Ramos (cell line): ENCODE measurements around the gene FXYD7.

Experiments
- in situ Hi-C: fragments of 300-500 bp; cut with MboI; formaldehyde crosslinking; loops from one replicate; pipeline ENCODE4 v1.14.3; 2022; ENCODE audit warnings: low sequenced_read_pairs; ENCODE audit not compliant: unreplicated experiment

FXYD7 gene

DNA sequence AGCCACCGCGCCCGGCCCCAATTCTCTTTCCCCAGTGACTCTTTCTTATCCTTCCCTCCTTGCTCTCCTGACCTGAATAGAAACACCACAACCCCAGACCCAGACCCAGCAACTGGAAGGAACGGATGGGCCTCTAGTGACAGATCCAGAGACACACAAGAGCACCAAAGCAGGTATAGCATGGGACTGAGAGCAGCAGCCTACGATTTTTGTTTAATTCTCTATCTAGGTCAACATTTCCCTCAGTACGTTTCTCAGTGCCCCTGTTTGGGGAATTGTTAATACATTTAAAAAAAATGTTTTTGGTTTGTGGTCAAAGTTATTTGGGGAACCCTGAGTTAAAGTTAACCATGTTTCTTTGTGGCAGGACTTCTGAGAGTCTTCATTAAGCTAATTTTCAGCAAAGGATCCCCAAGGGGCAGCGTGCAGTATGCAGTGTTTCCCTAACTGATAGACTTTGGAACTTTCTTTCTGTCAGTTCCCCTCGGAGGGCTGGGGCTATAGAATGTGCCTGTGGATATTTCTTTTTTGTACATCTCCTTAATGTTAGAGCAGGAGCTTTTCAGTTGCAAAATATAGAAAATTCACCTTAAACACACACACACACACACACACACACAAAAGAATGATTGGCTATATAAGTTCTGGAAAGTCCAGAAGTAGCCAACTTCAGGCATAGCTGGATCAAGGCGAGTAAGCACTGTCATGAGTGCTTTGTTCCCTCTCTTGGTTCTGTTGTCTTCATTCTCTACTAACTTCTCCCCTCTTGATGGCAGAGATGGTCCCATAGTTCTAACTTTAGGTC is 17.8 kb downstream of the FXYD7 start:
- in situ Hi-C loops, result no loop called here

DNA sequence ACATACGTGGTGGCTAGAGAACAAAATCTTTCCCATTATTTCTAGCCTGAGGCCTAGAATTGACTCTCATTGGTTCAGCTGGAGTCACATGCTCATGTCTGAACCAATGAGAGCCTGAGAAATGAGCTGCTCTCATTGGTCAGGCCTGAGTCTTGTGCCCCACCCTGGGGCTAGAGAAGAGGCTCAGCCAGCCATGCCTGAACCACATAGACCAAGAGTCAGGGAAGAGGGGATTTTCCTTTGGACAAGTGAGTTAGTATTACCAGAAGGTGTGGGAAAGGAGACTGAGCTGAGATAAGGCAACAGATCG is 18.3 kb downstream of the FXYD7 start:
- in situ Hi-C loops, result no loop called here

DNA sequence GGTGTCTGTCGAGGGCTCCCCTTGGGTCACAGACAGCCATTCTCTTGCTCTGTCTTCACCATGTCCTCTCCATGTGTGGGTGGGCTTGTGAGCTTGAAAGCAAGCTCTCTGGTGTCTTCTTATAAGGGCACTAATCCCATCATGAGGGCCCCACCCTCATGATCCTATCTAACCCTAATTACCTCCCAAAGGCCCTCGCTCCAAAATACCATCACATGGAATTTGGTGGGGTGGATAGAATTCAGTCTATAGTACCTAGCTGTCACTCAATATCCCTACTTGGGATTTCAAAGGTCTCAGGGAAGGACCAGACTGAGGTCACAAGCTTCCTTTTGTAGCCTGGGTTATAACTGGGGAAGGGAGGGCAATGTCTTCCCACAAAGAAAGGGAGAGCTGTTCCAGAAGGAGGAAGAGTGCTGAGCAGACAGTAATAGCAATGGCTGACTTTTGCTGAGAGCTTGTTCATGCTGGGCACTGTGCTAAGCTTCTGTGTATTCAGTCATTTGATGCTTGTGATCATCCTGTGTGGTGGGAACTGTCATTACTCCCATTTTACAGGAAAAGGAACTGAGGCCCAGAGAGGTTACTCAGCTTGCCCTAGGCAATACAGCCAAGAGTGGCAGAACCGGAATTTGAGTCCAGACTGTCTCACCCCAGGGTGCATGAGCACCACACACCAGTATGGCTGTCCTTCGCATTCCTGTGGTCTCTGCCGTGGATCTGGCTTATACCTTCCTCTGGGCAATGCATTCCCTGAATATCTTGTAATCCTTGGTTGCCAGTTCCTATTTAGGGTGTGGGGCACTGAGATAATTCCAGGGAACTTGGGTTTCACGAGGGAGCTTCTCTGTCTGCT is 19.6 kb downstream of the FXYD7 start:
- in situ Hi-C loops, result no loop called here

DNA sequence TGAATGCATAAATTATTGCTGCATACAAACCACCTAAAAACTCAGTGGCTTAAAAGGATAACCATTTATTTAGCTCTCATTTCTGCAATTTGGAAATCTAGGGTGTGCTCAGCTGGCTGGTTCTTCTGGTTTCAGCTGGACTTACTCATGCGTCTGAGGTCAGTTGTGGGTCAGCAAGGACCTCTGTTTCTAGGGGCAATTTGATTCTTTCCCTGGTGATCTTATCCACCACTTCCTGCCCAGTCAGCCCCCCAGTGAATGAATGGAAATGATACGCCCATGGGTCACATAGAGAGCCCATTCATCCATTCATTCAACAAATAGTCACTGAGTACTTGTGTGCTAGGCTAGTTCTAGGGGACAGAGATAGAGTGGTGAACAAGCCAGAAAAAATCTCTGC is 21.4 kb downstream of the FXYD7 start:
- in situ Hi-C loops, result no loop called here

DNA sequence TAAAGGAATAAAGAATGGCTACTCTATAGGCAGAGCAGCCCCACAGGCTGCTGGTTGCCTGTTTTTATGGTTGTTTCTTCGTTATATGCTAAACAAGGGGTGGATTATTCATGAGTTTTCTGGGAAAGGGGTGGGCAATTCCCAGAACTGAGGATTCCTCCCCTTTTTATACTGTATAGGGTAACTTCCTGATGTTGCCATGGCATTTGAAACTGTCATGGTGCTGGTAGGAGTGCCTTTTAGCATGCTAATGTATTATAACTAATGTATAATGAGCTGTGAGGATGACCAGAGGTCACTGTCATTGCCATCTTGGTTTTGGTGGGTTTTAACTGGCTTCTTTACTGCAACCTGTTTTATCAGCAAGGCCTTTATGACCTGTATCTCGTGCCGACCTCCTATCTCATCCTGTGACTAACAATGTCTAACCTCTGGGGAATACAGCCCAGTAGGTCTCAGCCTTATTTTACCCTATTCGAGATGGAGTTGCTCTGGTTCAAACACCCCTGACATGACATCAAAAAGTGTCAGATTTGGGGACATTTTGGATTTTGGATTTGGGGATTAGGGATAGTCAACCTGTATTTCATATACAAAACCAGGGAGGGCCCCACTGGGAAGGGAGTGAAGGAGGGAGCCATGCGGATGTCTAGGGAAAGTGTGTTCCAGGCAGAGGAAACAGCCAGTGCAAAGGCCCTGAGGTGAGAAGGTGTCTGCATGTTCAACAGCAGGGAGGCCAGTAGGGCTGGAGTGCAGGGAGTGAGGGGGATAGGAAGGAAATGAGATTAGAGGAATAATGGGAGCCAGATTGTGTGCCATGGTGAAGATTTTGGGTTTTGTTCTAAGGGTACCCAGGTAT is 22.4 kb downstream of the FXYD7 start:
- in situ Hi-C loops, result no loop called here

DNA sequence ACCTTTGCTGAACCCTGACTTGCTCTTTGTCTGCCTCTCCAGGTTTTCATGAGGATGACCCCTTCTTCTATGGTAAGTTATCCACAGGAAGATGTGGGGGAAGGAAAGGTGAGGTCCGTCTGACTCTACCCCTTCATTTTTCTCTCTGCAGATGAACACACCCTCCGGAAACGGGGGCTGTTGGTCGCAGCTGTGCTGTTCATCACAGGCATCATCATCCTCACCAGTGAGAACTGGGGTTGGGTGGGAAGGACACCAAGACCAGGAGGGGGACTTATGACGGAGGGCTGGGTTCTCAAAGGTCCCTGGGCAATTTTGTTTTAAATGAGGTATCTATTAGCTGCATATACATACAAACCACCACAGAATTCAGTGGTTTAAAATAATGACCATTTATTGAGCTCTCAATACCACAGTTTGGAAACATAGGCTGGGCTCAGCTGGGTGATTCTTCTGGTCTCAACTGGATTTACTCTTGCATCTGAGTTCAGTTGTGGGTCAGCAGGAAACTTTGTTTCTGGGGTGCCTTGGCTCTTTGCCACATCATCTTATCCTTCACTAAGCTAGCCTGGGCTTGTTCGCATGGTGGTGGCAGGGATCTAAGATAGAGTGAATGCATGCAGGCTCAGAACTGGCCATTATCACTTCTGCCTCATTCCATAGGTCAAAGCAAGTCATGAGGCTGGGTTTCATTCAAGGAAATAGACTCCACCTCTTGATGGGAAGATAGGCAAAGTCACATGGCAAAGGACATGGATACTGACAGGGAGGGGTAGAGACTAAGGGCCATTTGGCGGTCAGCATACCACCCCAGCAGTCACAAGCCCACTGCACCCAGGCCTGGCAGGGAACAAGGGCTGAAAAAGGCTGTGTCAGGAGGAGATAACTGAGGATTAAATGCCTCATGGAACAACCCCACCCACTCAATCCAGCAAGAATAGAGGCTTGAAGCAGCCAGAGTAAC is 23.3 kb downstream of the FXYD7 start:
- in situ Hi-C loops, result no loop called here

DNA sequence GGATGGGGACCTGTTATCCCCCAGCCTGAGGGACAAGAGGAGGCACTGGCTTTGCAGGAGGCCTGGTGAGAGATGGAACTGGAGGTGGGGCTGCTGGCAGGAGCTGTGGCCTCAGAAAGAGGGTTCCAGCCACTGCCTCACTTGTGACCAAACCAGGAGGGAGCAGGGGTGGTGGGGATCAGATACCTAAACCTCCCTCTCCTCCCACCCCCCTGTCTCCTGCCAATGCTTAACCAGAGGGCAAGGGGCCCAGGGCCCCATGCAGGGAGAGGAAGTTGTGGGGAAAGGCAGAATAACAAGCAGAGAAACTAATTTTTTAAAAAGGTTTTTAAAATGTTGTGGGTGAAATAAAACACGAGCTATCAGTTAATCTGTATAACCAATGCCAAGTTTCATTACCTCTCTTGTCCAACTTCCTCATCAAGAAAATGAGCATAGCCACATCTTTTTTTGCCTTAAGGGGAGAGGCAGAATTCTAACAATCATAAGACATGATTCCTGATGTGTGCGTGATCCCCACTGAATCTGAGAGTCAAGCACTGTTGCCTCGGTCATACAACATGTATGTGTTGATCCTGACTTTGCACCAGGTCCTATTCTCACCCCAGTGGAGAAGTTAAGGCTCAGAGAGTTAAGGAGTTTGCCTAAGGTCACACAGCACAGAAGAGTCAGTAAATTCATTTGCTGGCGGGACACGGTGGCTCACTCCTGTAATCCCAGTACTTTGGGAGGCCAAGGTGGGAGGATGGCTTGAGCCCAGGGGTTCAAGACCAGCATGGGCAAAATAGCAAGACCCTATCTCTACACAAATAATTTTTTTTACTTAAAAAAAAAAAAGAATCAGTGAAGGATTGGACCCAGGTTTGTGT is 24.4 kb downstream of the FXYD7 start:
- in situ Hi-C loops, result no loop called here

DNA sequence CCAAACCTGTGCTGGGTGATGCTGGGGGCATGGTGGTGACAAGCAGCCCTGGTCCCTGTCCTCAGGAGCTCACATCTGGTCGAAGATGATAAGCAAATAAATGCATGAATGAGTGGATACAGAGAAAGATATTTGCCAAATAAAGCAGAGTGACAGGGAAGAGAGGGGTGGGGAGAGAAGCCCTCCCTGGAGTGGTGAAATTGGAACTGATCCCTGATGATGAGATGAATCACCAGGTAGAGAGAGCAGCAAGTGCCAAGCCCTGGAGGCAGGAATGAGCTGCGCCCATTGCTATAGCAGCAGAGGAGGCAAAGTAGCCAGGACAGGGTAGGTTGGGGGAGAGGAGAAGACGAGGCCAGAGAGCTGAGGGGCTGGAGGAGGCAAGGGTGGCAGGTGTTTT is 25.1 kb downstream of the FXYD7 start:
- in situ Hi-C loops, result no loop called here

DNA sequence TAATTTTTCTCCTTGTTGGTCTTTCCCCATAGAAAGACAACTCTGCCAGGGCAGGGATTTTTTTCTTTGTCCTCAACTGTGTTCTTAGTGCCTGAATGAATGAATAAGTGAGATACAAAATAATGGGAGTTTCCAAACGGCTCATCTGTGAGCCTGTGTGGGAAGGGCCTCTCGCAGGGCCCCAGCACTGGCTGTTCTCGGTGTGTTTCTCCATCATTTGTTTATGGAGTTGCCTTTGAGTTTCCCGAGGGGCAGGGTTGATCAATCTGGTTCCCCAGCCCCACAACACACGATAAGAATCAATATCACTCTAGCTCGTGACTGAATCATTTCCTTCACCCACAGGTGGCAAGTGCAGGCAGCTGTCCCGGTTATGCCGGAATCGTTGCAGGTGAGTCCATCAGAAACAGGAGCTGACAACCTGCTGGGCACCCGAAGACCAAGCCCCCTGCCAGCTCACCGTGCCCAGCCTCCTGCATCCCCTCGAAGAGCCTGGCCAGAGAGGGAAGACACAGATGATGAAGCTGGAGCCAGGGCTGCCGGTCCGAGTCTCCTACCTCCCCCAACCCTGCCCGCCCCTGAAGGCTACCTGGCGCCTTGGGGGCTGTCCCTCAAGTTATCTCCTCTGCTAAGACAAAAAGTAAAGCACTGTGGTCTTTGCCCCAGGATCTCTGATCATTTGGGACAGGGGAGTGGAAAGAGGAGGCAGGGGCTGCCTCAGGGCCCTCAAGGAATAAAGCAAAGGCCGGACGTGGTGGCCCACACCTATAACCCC is 26.4 kb downstream of the FXYD7 start:
- in situ Hi-C loops, result no loop called here

DNA sequence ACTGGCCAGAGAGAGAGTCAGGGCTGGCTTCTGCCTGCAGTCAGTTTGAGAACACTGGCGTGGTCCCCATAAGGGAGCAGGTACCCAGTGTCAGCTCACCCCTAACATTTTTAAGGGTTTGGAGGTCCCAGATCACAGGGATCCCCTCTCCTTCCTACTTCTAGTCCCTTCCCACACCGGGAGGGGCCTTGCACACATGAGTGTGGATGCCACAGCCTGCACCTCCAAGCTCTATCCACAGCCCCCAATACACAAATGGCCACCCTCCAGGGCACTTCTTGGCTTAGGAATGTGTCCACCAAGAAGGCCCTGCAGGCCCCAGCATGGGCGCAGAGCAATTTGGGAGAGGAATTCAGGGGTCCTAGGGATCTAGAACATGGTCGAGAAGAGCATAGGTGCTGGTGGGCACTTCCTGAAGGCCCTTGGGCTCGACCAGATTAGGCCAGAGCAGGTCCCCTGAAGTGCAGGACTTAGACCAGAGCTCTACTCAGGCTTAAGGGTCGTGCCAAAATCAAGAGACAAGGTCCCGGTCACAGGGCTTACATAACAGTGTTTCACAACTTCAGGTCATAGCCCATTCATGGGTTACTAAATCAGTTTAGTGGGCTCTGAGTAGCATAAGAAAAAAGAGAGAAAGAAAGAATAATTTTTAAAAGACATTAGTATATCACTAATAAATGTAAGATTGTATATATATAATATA is 27.5 kb downstream of the FXYD7 start:
- in situ Hi-C loops, result no loop called here

DNA sequence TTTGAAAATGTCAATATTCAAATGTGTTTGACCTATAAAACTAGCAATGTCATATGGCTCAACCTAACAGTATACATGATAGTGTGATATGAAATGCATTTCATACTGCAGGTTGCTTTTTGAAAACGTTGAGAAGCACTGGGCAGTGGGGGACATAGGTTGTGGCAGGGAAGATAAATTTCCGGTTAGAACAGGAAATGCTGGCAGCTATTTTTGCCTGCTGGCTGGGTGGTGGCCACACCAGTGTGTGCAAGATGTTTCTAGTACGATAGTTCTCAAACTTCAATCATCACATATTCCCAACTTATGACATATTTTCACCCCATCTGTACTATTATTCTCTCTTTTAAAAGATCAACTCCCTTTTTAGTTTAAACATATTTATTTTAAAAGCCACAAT is 28.7 kb downstream of the FXYD7 start:
- in situ Hi-C loops, result no loop called here

DNA sequence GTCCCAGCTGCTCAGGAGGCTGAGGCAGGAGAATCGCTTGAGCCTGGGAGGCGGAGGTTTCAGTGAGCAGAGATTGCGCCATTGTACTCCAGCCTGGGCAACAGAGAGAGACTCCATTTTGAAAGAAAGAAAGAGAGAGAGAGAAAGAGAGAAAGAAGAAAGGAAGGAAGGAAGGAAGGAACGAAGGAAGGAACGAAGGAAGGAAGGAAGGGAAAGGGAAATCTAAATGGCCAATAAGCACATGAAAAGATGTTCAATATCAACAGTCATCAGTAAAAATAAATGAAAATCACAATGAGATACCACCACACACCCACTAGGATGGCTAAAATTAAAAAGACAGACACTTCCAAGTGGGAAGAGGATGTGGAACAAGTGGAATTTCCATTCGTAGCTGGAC is 31.2 kb downstream of the FXYD7 start:
- in situ Hi-C loops, result no loop called here

DNA sequence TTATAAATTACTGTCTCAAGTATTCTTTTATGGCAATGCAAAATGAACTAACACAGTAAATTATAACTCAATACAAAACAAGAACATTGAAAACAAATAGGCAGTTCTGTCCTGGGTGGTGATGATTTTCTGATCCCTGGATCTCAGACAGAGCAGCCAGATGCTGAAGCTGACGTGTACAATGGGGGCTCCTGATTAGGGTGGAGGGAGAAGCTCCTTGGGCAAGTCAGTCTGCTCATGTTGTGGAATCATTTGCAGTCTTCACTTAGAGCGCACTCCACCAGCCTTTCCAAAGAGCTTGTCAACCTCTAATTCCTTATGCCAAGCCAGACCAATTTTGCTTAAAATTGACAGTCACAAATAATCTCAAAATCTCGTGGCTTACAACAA is 33.1 kb downstream of the FXYD7 start:
- in situ Hi-C loops, result no loop called here

DNA sequence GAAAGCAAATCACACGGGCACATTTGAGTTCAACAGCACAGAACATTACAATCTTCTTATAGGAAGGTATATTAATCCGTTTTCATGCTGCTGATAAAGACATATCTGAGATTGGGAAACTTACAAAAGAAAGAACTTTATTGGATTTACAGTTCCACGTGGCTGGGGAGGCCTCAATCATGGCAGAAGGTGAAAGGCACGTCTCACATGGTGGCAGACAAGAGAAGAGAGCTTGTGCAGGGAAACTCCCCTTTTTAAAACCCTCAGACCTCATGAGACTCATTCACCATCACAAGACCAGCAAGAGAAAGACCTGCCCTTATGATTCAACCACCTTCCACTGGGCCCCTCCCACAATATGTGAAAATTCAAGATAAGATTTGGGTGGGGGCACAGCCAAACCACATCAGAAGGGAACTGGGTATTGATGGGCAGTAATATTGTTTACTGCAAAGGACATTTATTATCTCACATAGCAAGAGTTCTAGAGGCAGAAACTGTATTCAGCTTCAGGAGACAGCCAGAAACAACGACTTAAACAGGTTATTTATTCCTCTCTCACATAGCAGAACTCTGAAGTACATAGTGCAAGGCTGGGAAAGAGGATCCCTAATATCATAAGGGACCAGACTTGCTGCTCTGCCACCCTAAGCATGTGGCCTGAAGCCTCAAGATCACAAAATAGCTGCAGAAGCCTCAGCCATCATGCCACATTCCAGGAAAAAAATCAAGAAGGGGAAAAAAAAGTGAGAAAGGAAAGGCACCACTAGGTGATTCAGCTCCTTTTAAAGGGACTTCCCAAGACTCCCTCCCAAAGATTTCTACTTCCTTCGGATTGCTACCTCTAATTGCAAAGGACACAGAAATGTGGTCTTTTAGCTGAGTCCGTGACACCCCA is 34.6 kb downstream of the FXYD7 start:
- in situ Hi-C loops, result no loop called here

DNA sequence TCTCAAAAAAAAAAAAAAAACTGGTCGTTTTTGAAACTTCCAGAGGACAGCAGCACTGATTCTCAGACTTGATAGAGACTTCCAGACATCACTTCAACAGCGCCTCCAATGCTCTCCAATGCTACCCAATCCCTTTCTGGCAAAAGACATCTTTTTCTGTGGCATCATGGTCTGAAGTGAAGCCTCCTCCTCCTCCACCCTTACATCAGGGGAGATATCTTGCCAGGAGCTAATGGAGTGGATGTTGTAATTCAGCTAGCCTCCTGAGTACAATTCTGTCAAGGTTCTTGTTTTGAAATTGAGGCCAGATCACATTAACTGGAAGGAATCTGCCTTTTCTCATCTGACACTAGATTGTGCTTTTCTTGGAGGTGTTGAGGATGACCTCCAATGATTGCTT is 35.6 kb downstream of the FXYD7 start:
- in situ Hi-C loops, result no loop called here

DNA sequence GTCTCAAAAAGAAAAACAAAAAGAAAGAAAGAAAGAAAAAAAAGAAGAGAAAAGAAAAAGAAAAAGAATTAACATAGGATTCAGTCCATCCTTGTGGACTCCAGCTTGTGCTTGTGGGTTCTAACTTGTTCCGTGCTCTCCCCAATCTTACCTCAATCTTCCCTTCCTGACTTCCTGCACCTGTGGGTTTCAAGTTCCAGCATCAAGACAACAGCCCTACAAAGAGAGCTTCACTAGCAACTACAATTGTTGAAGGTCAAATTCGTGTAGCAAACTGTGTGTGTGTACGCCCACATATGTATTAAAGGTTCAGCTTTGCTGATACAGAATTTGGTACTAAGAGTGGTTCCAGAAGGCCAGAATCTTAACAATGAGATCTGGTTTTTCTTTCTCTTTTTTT is 36.8 kb downstream of the FXYD7 start:
- in situ Hi-C loops, result no loop called here

DNA sequence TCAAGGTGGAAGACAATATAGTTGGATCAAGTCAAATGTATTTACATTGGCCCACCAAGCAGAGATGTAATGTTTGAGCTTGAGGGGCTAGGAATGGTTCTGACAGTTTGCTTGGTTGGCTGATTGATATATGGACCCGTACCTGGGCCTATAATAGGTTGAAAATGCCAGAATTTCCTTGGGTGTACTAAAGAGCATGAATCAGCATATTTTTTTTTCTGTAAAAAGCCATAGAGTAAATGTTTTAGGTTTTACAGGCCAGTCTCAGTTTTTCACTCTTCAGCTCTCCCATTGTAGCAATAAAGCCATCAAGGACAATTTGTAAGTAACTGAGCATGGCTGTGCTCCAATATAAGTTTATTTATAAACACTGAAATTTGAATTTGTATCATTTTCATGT is 38.3 kb downstream of the FXYD7 start:
- in situ Hi-C loops, result no loop called here
